Mucosa of descending colon (tissue), 3 donors: Measurements from ENCODE around the gene ANKRD11. TPM values are rescaled to one million over a fixed set of nuclear protein-coding genes. Genes with fewer than 3 reads are reported as not detected.

ENCODE experiments used
- ATAC-seq: fragments of 200-7000 bp; cut with Tn5 transposase; one replicate; pipeline ENCODE4 v1.9.1; 2020; ENCODE audit warnings: mild to moderate bottlenecking, moderate library complexity
- DNase-seq, 3 donors: peaks; one replicate each; pipeline ENCODE4 v3.0.0-alpha.2; 2020
- H3K36me3 ChIP-seq: fragments of 200-600 bp; one replicate; pipeline ENCODE4 v1.8.0; 2021; ENCODE audit warnings: low read depth, mild to moderate bottlenecking
- H3K4me1 ChIP-seq: fragments of 200-600 bp; one replicate; pipeline ENCODE4 v1.8.0; 2021; ENCODE audit warnings: low read depth, mild to moderate bottlenecking
- H3K4me3 ChIP-seq: fragments of 200-600 bp; one replicate; pipeline ENCODE4 v1.8.0; 2021; ENCODE audit warnings: mild to moderate bottlenecking
- H3K9me3 ChIP-seq: fragments of 200-600 bp; one replicate; pipeline ENCODE4 v1.8.0; 2021; ENCODE audit warnings: mild to moderate bottlenecking
- CTCF ChIP-seq: fragments of 200-600 bp; IDR thresholded peaks from one replicate; pipeline ENCODE4 v1.8.0; 2022; ENCODE audit warnings: antibody characterized with exemption, mild to moderate bottlenecking
- intact Hi-C, 2 donors: fragments of 100-400 bp; cut with DNase I in 1 of 2; cut with micrococcal nuclease in 1 of 2; formaldehyde crosslinking; loops; one replicate each; pipeline versions ENCODE4 v1.11.0 to v1.11.1; 2022; cut with DNase I, micrococcal nuclease
- total RNA-seq, 3 donors: library from RNA; stranded (reverse); fragmentation: NEBNext Ultra II Directional in 2 of 3; extraction: Animal tissue kit (Norgen Biotek cat#: 25700) in 2 of 3; gene quantifications; one replicate each; pipeline versions ENCODE4 v1.2.1 to v1.2.4, GENCODE V29; 2021 to 2023
- donor health status: DM: no; HTN: no; CAD: no; lungs with moderate emphysema.
- donor health status: DM: no; HTN: no; CAD: no.
- donor health status: DM: no; HTN: yes; CAD: no.

ANKRD11 gene
- total RNA-seq, 3 donors from 2014 or later, result 125 to 127 (median 127) TPM

GRCh38 chr16:89482150-89482816 is 8.1 kb downstream of the ANKRD11 start:
- Histone ChIP-seq H3K4me1 (peaks cover 62% of the 10 kb centered on the region), H3K36me3 (no peaks in the 10 kb centered on the region), H3K4me3 (no peak overlapping the region), H3K9me3 (no peaks in the 10 kb centered on the region)
- no peak for TF ChIP-seq CTCF
- ATAC-seq (peak; percentile 74), DNase-seq (peak in 2 of 3 donors; percentile 54 to 61)
- intact Hi-C loops, result no loop called here

GRCh38 chr16:89481356-89481955 is 8.9 kb downstream of the ANKRD11 start:
- no peak for TF ChIP-seq CTCF
- H3K9me3 ChIP-seq, result no peaks in the 10 kb centered on the region
- H3K4me3 ChIP-seq, result no peak overlapping the region
- DNase-seq (peak in 1 of 3 donors; percentile 5), ATAC-seq (no peak)
- H3K4me1 ChIP-seq, result peaks cover 64% of the 10 kb centered on the region
- H3K36me3 ChIP-seq, result no peaks in the 10 kb centered on the region
- intact Hi-C loops, result no loop called here

GRCh38 chr16:89478576-89479221 is 11.7 kb downstream of the ANKRD11 start:
- no peaks in the 10 kb centered on the region for H3K9me3 ChIP-seq
- peaks cover 51% of the 10 kb centered on the region for H3K4me1 ChIP-seq
- ATAC-seq, result no peak

GRCh38 chr16:89476811-89477261 is 13.5 kb downstream of the ANKRD11 start:
- ATAC-seq, result peak; percentile 10
- H3K9me3 ChIP-seq, result no peaks in the 10 kb centered on the region
- TF ChIP-seq CTCF, result no peak
- H3K4me3 ChIP-seq, result no peak overlapping the region
- intact Hi-C loops, result no loop called here
- no peak for DNase-seq
- peaks cover 48% of the 10 kb centered on the region for H3K4me1 ChIP-seq
- no peaks in the 10 kb centered on the region for H3K36me3 ChIP-seq

More at GRCh38 chr16:89478576-89479221, 11.7 kb downstream of the ANKRD11 start:
- Histone ChIP-seq H3K36me3 (no peaks in the 10 kb centered on the region), H3K4me3 (no peak overlapping the region)
- intact Hi-C loops, result no loop called here
- no peak for TF ChIP-seq CTCF
- DNase-seq, result peak in 1 of 3 donors; percentile 44

GRCh38 chr16:89476379-89476778 is 14.0 kb downstream of the ANKRD11 start:
- Histone ChIP-seq H3K4me3 (no peak overlapping the region), H3K4me1 (peaks cover 47% of the 10 kb centered on the region), H3K36me3 (no peaks in the 10 kb centered on the region), H3K9me3 (no peaks in the 10 kb centered on the region)
- no peak for TF ChIP-seq CTCF
- peak in 1 of 3 donors; percentile 42 for DNase-seq
- peak; percentile 4 for ATAC-seq
- intact Hi-C loops, result no loop called here
